ENCODE results near the gene PIAS4.

GRCh38 chr19:4082172-4082571 lies 74.6 kb downstream of the PIAS4 start:
- TF ChIP-seq ZNF274 (IDR thresholded peaks at IDR 0.05; ENCODE audit: low read depth, low read length), result no peak
- no peak for TF ChIP-seq YY1 (IDR thresholded peaks at IDR 0.05; ENCODE audit: insufficient read depth, insufficient read length)
- TF ChIP-seq SUZ12 (IDR thresholded peaks at IDR 0.05; ENCODE audit: extremely low read depth, insufficient read depth, insufficient read length), result no peak

Measured in NT2/D1 (cell line).